GM12878 (cell line): ENCODE results near the gene DNMT3B.

ENCODE experiments used
- ATF7 ChIP-seq: fragments of 450-650 bp; IDR thresholded peaks from 2 replicates; pipeline ENCODE4 v1.6.1; 2016; ENCODE audit warnings: low read depth, mild to moderate bottlenecking
- CTCF ChIP-seq, 3 experiments: IDR thresholded peaks in 2 of 3; conservative IDR thresholded peaks in 1 of 3; 2 replicates each; pipeline ENCODE4 v1.5.1; 2011; ENCODE audit warnings: low read depth in 3 of 3, low read length in 3 of 3, mild to moderate bottlenecking in 3 of 3, control low read depth in 2 of 3, moderate library complexity in 2 of 3, inconsistent platforms in 1 of 3, mixed read lengths in 1 of 3; ENCODE audit not compliant: control insufficient read depth in 2 of 3, insufficient read depth in 1 of 3; ENCODE audit errors: extremely low read depth in 1 of 3
- POLR2A ChIP-seq: IDR thresholded peaks from 2 replicates; pipeline ENCODE4 v1.6.1; 2011; ENCODE audit warnings: low read depth, mild to moderate bottlenecking, low read length
- RAD21 ChIP-seq: IDR thresholded peaks from 2 replicates; pipeline ENCODE4 v1.6.1; 2011; ENCODE audit warnings: mild to moderate bottlenecking, low read depth, low read length, moderate library complexity; ENCODE audit not compliant: insufficient read depth
- REST ChIP-seq: IDR thresholded peaks from 2 replicates; pipeline ENCODE4 v1.6.1; 2012; ENCODE audit warnings: mild to moderate bottlenecking, low read depth, low read length
- SIN3A ChIP-seq: IDR thresholded peaks from 2 replicates; pipeline ENCODE4 v1.6.1; 2012; ENCODE audit warnings: low read depth, low read length, improper control_type of control experiment

- TF ChIP-seq SIN3A = no peak
- no peak for TF ChIP-seq POLR2A
- no peak for TF ChIP-seq ATF7
- no peak for TF ChIP-seq RAD21
- TF ChIP-seq CTCF (IDR thresholded peaks at IDR 0.05 in 2 of 3, conservative IDR thresholded peaks at IDR 0.05 in 1 of 3; ENCODE audit: control insufficient read depth in 2 of 3, extremely low read depth in 1 of 3, insufficient read depth in 1 of 3, low read depth in 3 of 3, low read length in 3 of 3) = no peak
- no peak for TF ChIP-seq REST
These were observed 77.2 kb downstream of the DNMT3B start for GRCh38 chr20:32839227-32839981.
